NCI-H2029 treated with DMSO at 0.1 percent for 48 hours (cell line): ENCODE results near the gene CYP4A11.
"Not testable (repeated sequence)": the region's sequence is repeated elsewhere in the genome, so short reads cannot be mapped to it uniquely, and the experiment has no call there.

Source experiments
- DNase-seq: peaks from one replicate; lab custom pipeline; 2025; lab: John Stamatoyannopoulos, UW

Gene CYP4A11

DNA sequence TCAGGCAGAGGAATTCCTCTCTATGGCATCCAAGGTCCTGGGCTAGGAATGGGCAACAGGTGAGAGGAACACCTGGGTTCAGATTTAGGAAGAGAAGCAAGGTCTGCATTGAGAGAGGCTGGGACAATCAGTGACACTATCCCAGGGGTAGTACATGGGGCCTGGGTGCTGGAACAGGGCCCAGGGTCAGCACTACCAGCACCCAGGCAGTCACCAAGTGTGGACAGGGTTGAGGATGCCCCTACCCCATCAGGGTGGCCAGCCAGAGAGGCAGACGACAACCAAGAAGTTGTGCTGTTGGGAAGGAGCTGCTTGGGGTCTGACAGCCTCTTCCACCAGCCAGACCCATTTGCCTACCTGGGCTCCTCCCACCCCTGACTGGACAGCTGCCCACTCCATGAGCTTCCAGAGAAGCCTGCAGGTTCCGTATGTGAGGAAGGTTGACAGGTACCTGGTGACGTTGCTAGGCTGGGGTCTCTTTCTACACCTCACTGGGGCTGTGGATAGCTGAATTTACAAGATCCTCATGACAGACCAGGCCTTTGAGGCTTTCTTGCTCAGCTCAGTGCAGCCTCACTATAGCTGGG, 13.9 kb downstream of the CYP4A11 start:
- no peak for DNase-seq

DNA sequence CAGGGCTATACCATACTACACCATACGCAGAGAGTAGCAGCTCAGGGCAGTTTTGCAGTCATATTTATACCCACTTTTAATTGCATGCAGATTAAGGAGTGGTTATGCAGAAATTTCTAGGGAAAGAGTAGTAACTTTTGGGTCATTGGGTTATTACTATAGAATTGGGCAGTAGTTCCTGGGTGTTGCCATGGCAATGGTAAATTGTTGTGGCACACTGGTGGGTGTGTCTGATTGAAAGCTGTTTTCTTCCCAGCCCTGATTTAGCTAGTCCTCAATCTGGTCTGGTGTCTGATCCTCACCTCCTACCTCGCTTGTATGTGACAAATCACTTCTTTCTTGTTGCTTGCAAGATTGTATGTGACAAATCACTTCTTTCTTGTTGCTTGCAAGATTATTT, 30.5 kb downstream of the CYP4A11 start:
- no peak for DNase-seq

DNA sequence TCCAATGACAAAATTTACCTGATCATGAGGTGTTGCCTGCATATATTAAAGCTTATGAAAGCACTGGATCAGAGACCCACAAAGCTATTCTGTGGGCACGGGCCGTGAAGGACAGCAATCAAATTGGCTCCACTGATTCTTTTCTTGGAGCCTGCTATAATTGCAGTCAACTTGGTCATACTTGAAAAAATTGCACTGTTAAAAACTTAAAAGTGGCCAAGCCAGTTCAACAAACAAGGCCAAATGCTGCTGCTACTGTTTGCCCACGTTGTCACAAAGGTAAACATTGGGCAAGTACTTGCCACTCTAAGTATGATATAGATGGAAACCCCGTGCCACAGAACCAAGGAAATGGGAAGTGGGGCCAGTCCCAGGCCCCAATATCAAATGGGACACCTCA, 37.8 kb downstream of the CYP4A11 start:
- DNase-seq: no peak

DNA sequence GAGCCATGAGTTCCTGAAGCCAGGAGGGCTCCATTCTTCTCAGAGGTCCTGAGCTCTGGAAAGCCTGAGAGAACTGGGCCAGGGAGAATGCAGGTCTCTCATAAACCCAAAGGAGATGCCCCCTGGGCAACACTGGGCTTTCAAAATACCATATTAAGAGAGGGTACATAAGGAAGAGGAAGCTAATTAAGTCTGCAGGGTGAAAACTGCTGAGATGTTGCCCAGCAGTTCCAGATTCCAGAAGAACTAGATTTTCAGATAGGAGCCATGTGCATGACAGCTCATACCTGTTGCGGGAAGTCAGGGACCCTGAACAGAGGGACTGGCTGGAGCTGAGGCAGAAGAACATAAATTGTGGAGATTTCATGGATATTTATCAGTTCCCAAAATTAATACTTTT, 40.9 kb downstream of the CYP4A11 start:
- DNase-seq: no peak

DNA sequence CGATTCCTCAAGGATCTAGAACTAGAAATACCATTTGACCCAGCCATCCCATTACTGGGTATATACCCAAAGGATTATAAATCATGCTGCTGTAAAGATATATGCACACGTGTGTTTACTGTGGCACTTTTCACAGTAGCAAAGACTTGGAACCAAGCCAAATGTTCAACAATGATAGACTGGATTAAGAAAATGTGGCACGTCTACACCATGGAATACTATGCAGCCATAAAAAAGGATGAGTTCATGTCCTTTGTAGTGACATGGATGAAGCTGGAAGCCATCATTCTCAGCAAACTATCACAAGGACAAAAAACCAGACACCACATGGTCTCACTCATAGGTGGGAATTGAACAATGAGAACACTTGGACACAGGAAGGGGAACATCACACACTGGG, 59.6 kb downstream of the CYP4A11 start:
- DNase-seq: not testable (repeated sequence)
